HEK293 (cell line): ENCODE results near the gene MYH3.

Experiments
- CTCF ChIA-PET: fragments of 350-600 bp; formaldehyde crosslinking; extraction: SDS; loops from one replicate; lab custom pipeline; 2021; ENCODE audit warnings: antibody characterized with exemption; lab: Yijun Ruan, JAX
- POLR2A ChIA-PET: fragments of 300-600 bp; formaldehyde crosslinking; extraction: SDS; loops from one replicate; lab custom pipeline; 2020; ENCODE audit warnings: antibody characterized with exemption, inconsistent platforms; lab: Yijun Ruan, JAX
- H3K27ac ChIP-seq: fragments of 200-500 bp; sonication (Bioruptor generic); 2 replicates; pipeline ENCODE4 v1.5.1; 2014; ENCODE audit warnings: low read depth, low read length, control low read depth, inconsistent platforms; ENCODE audit errors: extremely low read depth
- H3K36me3 ChIP-seq, 2 experiments: fragments of 200-500 bp in 1 of 2; sonication (Bioruptor generic) in 1 of 2; 1 replicate in 1 of 2; 2 replicates in 1 of 2; pipeline ENCODE4 v1.5.1; 2014 to 2017; ENCODE audit warnings: inconsistent platforms in 2 of 2, low read length in 2 of 2; ENCODE audit not compliant: control insufficient read depth in 2 of 2, insufficient read depth in 1 of 2
- H3K4me1 ChIP-seq: fragments of 200-500 bp; sonication (Bioruptor generic); 2 replicates; pipeline ENCODE4 v1.5.1; 2014; ENCODE audit warnings: mild to moderate bottlenecking, low read length, inconsistent platforms; ENCODE audit not compliant: control insufficient read depth, insufficient read depth
- H3K4me3 ChIP-seq: 2 replicates; pipeline ENCODE4 v1.5.1; 2011; ENCODE audit warnings: low read depth, mild to moderate bottlenecking, control low read depth, low read length, moderate library complexity
- H3K9me3 ChIP-seq: fragments of 200-500 bp; sonication (Bioruptor generic); 2 replicates; pipeline ENCODE4 v1.5.1; 2014; ENCODE audit warnings: low read depth, low read length, inconsistent platforms; ENCODE audit not compliant: control insufficient read depth, insufficient read depth
- IKZF3 ChIP-seq: fragments of 450-650 bp; IDR thresholded peaks from 2 replicates; pipeline ENCODE4 v1.5.0; 2018; ENCODE audit warnings: missing biosample characterization, mild to moderate bottlenecking, missing genetic modification characterization, moderate library complexity
- KLF16 ChIP-seq: fragments of 450-650 bp; formaldehyde crosslinking; IDR thresholded peaks from 2 replicates; pipeline ENCODE4 v1.5.1; 2017; ENCODE audit warnings: missing biosample characterization, missing genetic modification characterization
- MEIS1 ChIP-seq: sonication (generic); formaldehyde crosslinking; IDR thresholded peaks from 2 replicates; pipeline ENCODE4 v1.8.1; 2022; ENCODE audit warnings: missing genetic modification reagents, mild to moderate bottlenecking, borderline replicate concordance
- MZF1 ChIP-seq: fragments of 450-650 bp; formaldehyde crosslinking; IDR thresholded peaks from 2 replicates; pipeline ENCODE4 v1.5.1; 2017; ENCODE audit warnings: missing biosample characterization, missing genetic modification characterization, borderline replicate concordance
- PRDM1 ChIP-seq: fragments of 450-650 bp; formaldehyde crosslinking; IDR thresholded peaks from 2 replicates; pipeline ENCODE4; 2016; ENCODE audit warnings: missing biosample characterization, missing genetic modification characterization
- ZBTB26 ChIP-seq: fragments of 450-650 bp; formaldehyde crosslinking; optimal IDR thresholded peaks from 2 replicates; pipeline ENCODE3; 2016; ENCODE audit warnings: missing biosample characterization, mild to moderate bottlenecking, missing genetic modification characterization
- ZFP3 ChIP-seq: fragments of 450-650 bp; formaldehyde crosslinking; IDR thresholded peaks from 2 replicates; pipeline ENCODE4 v1.5.1; 2016; ENCODE audit warnings: low read depth, missing biosample characterization, missing genetic modification characterization
- ZNF16 ChIP-seq: fragments of 450-650 bp; formaldehyde crosslinking; IDR thresholded peaks from 2 replicates; pipeline ENCODE4 v1.5.1; 2016; ENCODE audit warnings: low read depth, missing biosample characterization, missing genetic modification characterization
- ZNF174 ChIP-seq: fragments of 450-650 bp; formaldehyde crosslinking; IDR thresholded peaks from 2 replicates; pipeline ENCODE4 v1.5.0; 2017; ENCODE audit warnings: missing biosample characterization, mild to moderate bottlenecking, missing genetic modification characterization
- ZNF202 ChIP-seq: fragments of 450-650 bp; formaldehyde crosslinking; IDR thresholded peaks from 2 replicates; pipeline ENCODE4 v1.5.1; 2016; ENCODE audit warnings: missing biosample characterization, missing genetic modification characterization, borderline replicate concordance
- ZNF341 ChIP-seq: fragments of 450-650 bp; formaldehyde crosslinking; IDR thresholded peaks from 2 replicates; pipeline ENCODE4; 2016; ENCODE audit warnings: low read depth, missing biosample characterization, missing genetic modification characterization
- ZNF362 ChIP-seq: fragments of 450-650 bp; formaldehyde crosslinking; IDR thresholded peaks from 2 replicates; pipeline ENCODE4 v1.5.1; 2016; ENCODE audit warnings: missing biosample characterization, missing genetic modification characterization
- ZNF394 ChIP-seq: fragments of 450-650 bp; formaldehyde crosslinking; IDR thresholded peaks from 2 replicates; pipeline ENCODE4 v1.5.1; 2016; ENCODE audit warnings: missing biosample characterization, missing genetic modification characterization, mild to moderate bottlenecking, moderate library complexity, borderline replicate concordance
- ZNF404 ChIP-seq: fragments of 450-650 bp; formaldehyde crosslinking; IDR thresholded peaks from 2 replicates; pipeline ENCODE4 v1.5.1; 2017; ENCODE audit warnings: missing biosample characterization, missing genetic modification characterization
- ZNF48 ChIP-seq: fragments of 450-650 bp; formaldehyde crosslinking; IDR thresholded peaks from 2 replicates; pipeline ENCODE4 v1.5.1; 2016; ENCODE audit warnings: missing biosample characterization, missing genetic modification characterization
- ZNF600 ChIP-seq: fragments of 450-650 bp; formaldehyde crosslinking; IDR thresholded peaks from 2 replicates; pipeline ENCODE4 v1.5.1; 2016; ENCODE audit warnings: missing biosample characterization, missing genetic modification characterization
- ZNF701 ChIP-seq: fragments of 450-650 bp; formaldehyde crosslinking; IDR thresholded peaks from 2 replicates; pipeline ENCODE4 v1.5.1; 2016; ENCODE audit warnings: missing biosample characterization, missing genetic modification characterization
- ZNF707 ChIP-seq: fragments of 450-650 bp; formaldehyde crosslinking; IDR thresholded peaks from 2 replicates; pipeline ENCODE4 v1.5.1; 2016; ENCODE audit warnings: missing biosample characterization, missing genetic modification characterization
- ZNF791 ChIP-seq: fragments of 450-650 bp; formaldehyde crosslinking; IDR thresholded peaks from 2 replicates; pipeline ENCODE4 v1.5.1; 2016; ENCODE audit warnings: missing biosample characterization, missing genetic modification characterization
- ZNF792 ChIP-seq: fragments of 450-650 bp; formaldehyde crosslinking; IDR thresholded peaks from 2 replicates; pipeline ENCODE4 v1.5.1; 2016; ENCODE audit warnings: missing biosample characterization, missing genetic modification characterization
- ZXDB ChIP-seq: fragments of 450-650 bp; formaldehyde crosslinking; IDR thresholded peaks from 2 replicates; pipeline ENCODE4 v1.5.1; 2016; ENCODE audit warnings: missing biosample characterization, missing genetic modification characterization
- TF ChIP-seq, protein P1 (sequence below): fragments of 450-650 bp; formaldehyde crosslinking; IDR thresholded peaks from 2 replicates; pipeline ENCODE4 v1.5.1; 2016; ENCODE audit warnings: missing biosample characterization, missing genetic modification characterization
- TF ChIP-seq, protein P2 (sequence below): fragments of 450-650 bp; formaldehyde crosslinking; IDR thresholded peaks from 2 replicates; pipeline ENCODE4 v1.5.1; 2016; ENCODE audit warnings: missing biosample characterization, missing genetic modification characterization
- TF ChIP-seq, protein P3 (sequence below): fragments of 450-650 bp; formaldehyde crosslinking; IDR thresholded peaks from 2 replicates; pipeline ENCODE4 v1.5.1; 2016; ENCODE audit warnings: missing biosample characterization, missing genetic modification characterization, low read depth

Gene MYH3

DNA sequence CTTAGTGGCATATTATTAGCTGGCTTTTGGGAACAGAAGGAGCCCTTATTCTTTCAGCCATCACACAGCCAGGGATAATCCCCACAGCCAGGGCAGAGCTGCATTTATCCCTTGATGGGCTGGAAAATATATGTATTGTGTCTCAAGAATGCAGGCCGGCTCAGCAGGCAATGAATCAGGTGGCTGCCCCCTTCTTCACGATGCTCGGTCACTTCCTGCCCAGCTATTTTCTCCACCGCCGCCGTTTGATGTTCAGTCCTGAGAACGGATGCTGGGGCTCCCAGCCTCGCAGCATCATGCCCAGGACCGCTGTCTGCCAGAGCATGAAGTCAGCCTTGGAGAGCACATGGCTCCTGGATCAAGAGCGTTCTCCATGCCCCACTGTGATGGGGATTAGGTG is 4.3 kb upstream of the MYH3 start:
- ChIA-PET CTCF (interaction anchor here (5.2 kb wide), 1 partner anchor 15 kb away, joined by 36 read pairs; no protein-coding TSS in a partner anchor), POLR2A (no interaction called here)
- no peaks in the 10 kb centered on the region for H3K9me3 ChIP-seq
- no peak overlapping the region for H3K27ac ChIP-seq
- peaks cover 0 to 6% of the 10 kb centered on the region in 2 experiments; a peak in 1 of 3 replicates for H3K36me3 ChIP-seq
- TF ChIP-seq ZNF792 (tag by site-specific recombination) = no peak
- TF ChIP-seq ZNF341 (tag by site-specific recombination) = no peak
- no peak for TF ChIP-seq ZNF404 (tag by site-specific recombination)
- TF ChIP-seq MEIS1 (CRISPR knock-in tag) = no peak
- no peak for TF ChIP-seq ZXDB
- TF ChIP-seq, protein P1, sequence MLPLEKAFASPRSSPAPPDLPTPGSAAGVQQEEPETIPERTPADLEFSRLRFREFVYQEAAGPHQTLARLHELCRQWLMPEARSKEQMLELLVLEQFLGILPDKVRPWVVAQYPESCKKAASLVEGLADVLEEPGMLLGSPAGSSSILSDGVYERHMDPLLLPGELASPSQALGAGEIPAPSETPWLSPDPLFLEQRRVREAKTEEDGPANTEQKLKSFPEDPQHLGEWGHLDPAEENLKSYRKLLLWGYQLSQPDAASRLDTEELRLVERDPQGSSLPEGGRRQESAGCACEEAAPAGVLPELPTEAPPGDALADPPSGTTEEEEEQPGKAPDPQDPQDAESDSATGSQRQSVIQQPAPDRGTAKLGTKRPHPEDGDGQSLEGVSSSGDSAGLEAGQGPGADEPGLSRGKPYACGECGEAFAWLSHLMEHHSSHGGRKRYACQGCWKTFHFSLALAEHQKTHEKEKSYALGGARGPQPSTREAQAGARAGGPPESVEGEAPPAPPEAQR (tag by site-specific recombination) = no peak
- TF ChIP-seq ZNF394 (tag by site-specific recombination) = no peak
- TF ChIP-seq IKZF3 (tag by site-specific recombination) = no peak
- TF ChIP-seq ZFP3 (tag by site-specific recombination) = no peak
- TF ChIP-seq ZNF174 (tag by site-specific recombination) = no peak
- no peak for TF ChIP-seq ZNF362 (tag by site-specific recombination)
- no peak overlapping the region for H3K4me3 ChIP-seq
- no peaks in the 10 kb centered on the region for H3K4me1 ChIP-seq

DNA sequence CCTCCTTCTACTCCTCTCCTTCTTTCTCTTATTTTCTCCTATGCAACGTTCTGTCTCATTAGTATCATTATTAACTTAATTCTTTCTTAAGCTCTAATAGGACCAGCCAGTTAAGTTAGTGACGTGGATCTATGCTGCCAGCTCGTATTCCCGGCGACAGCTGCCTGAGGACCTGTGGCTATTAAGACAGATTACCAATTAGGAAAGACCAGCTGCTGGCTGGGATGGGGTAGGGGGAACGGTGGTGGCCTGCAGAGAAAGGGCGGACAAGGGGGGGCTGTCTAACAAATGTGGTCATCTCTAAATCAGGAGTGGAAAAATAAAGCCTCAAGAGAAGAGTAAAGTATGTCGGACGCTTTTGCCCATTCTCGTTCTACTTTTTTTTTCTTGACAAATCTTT is 770 bp upstream of the MYH3 start:
- peaks cover 0 to 6% of the 10 kb centered on the region in 2 experiments; a peak in 1 of 3 replicates for H3K36me3 ChIP-seq
- TF ChIP-seq ZBTB26 (tag by site-specific recombination) (no peak), ZNF791 (tag by site-specific recombination) (no peak), ZNF707 (tag by site-specific recombination) (no peak), MZF1 (tag by site-specific recombination) (no peak), ZNF48 (tag by site-specific recombination) (no peak), ZNF202 (no peak), ZNF701 (tag by site-specific recombination) (no peak), PRDM1 (no peak), KLF16 (no peak), ZNF600 (no peak), ZNF16 (tag by site-specific recombination) (no peak)
- TF ChIP-seq, protein P2, sequence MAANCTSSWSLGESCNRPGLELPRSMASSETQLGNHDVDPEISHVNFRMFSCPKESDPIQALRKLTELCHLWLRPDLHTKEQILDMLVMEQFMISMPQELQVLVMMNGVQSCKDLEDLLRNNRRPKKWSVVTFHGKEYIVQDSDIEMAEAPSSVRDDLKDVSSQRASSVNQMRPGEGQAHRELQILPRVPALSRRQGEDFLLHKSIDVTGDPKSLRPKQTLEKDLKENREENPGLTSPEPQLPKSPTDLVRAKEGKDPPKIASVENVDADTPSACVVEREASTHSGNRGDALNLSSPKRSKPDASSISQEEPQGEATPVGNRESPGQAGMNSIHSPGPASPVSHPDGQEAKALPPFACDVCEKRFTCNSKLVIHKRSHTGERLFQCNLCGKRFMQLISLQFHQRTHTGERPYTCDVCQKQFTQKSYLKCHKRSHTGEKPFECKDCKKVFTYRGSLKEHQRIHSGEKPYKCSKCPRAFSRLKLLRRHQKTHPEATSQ (tag by site-specific recombination) = no peak
- TF ChIP-seq, protein P3, sequence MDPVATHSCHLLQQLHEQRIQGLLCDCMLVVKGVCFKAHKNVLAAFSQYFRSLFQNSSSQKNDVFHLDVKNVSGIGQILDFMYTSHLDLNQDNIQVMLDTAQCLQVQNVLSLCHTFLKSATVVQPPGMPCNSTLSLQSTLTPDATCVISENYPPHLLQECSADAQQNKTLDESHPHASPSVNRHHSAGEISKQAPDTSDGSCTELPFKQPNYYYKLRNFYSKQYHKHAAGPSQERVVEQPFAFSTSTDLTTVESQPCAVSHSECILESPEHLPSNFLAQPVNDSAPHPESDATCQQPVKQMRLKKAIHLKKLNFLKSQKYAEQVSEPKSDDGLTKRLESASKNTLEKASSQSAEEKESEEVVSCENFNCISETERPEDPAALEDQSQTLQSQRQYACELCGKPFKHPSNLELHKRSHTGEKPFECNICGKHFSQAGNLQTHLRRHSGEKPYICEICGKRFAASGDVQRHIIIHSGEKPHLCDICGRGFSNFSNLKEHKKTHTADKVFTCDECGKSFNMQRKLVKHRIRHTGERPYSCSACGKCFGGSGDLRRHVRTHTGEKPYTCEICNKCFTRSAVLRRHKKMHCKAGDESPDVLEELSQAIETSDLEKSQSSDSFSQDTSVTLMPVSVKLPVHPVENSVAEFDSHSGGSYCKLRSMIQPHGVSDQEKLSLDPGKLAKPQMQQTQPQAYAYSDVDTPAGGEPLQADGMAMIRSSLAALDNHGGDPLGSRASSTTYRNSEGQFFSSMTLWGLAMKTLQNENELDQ (tag by site-specific recombination) = no peak
- no peak overlapping the region for H3K4me3 ChIP-seq
- no peaks in the 10 kb centered on the region for H3K4me1 ChIP-seq
- H3K27ac ChIP-seq = no peak overlapping the region
- ChIA-PET CTCF (interaction anchor here (1.1 to 3.8 kb wide), 4 partner anchors 12 to 116 kb away, joined by 3 to 22 read pairs (median 5); no protein-coding TSS in a partner anchor), POLR2A (no interaction called here)
- H3K9me3 ChIP-seq = no peaks in the 10 kb centered on the region
